OCI-LY7 (cell line): ENCODE results near the gene MAST2. TPM values are rescaled to one million over a fixed set of nuclear protein-coding genes. Genes with fewer than 3 reads are reported as not detected.

ENCODE experiments used
- BruUV-seq: library from RNA; stranded (reverse); fragments of 400-500 nt; replicated peaks from 2 replicates; lab custom pipeline; 2021; lab: Mats Ljungman, UMichigan
- CTCF ChIA-PET: fragments of 300-600 bp; sonication (Branson Sonifier 250); formaldehyde crosslinking; loops from one replicate; lab custom pipeline; 2022; ENCODE audit warnings: antibody characterized with exemption; ENCODE audit not compliant: unreplicated experiment; lab: Charles Lee
- POLR2A ChIA-PET: fragments of 300-600 bp; sonication (Branson Sonifier 250); formaldehyde crosslinking; loops from one replicate; lab custom pipeline; 2022; ENCODE audit warnings: antibody characterized with exemption; lab: Charles Lee
- DNase-seq: peaks from one replicate; pipeline ENCODE4 v3.0.0-alpha.2; 2015; ENCODE audit warnings: low spot score
- H2AFZ ChIP-seq: fragments of 200-600 bp; sonication (generic), shearing (Covaris generic); 2 replicates; pipeline ENCODE4 v1.6.1; 2014; ENCODE audit warnings: mild to moderate bottlenecking, antibody characterized with exemption, low read length, moderate library complexity
- H3K27ac ChIP-seq: fragments of 200-600 bp; sonication (generic); 2 replicates; pipeline ENCODE4 v1.5.1; 2014; ENCODE audit warnings: mixed run types, low read depth, mild to moderate bottlenecking, moderate library complexity, low read length, inconsistent platforms; ENCODE audit not compliant: poor library complexity, severe bottlenecking
- H3K36me3 ChIP-seq: fragments of 200-600 bp; sonication (generic); 2 replicates; pipeline ENCODE4 v1.6.1; 2014; ENCODE audit warnings: mild to moderate bottlenecking, antibody characterized with exemption, low read length, moderate library complexity, mixed read lengths; ENCODE audit not compliant: insufficient read depth
- H3K4me1 ChIP-seq: fragments of 200-600 bp; sonication (generic); 2 replicates; pipeline ENCODE4 v1.5.1; 2014; ENCODE audit warnings: mild to moderate bottlenecking, low read length; ENCODE audit not compliant: insufficient read depth, poor library complexity, severe bottlenecking
- H3K4me2 ChIP-seq: fragments of 200-600 bp; sonication (generic); 2 replicates; pipeline ENCODE4 v1.6.1; 2014; ENCODE audit warnings: mild to moderate bottlenecking, low read length
- H3K4me3 ChIP-seq: fragments of 200-600 bp; sonication (generic); 2 replicates; pipeline ENCODE4 v1.5.1; 2014; ENCODE audit warnings: mild to moderate bottlenecking, low read depth, low read length; ENCODE audit not compliant: poor library complexity, severe bottlenecking
- H3K79me2 ChIP-seq: fragments of 200-600 bp; sonication (generic); 2 replicates; pipeline ENCODE4 v1.6.1; 2016; ENCODE audit warnings: low read depth, mild to moderate bottlenecking, low read length, moderate library complexity, mixed read lengths; ENCODE audit not compliant: insufficient read depth
- H3K9me2 ChIP-seq: fragments of 200-600 bp; sonication (generic); 2 replicates; pipeline ENCODE4 v1.6.1; 2016; ENCODE audit warnings: mild to moderate bottlenecking, low read length, mixed read lengths; ENCODE audit not compliant: insufficient read depth
- H3K9me3 ChIP-seq: fragments of 200-600 bp; sonication (generic); 2 replicates; pipeline ENCODE4 v1.6.1; 2014; ENCODE audit warnings: mild to moderate bottlenecking, mixed run types, low read length, mixed read lengths
- H4K20me1 ChIP-seq: fragments of 200-600 bp; sonication (generic); 2 replicates; pipeline ENCODE4 v1.6.1; 2014; ENCODE audit warnings: mild to moderate bottlenecking, antibody characterized with exemption, low read length, moderate library complexity, mixed read lengths; ENCODE audit not compliant: insufficient read depth
- CTCF ChIP-seq: fragments of 200-600 bp; sonication (generic); conservative IDR thresholded peaks from 2 replicates; pipeline ENCODE4 v1.5.1; 2014; ENCODE audit warnings: mild to moderate bottlenecking, antibody characterized with exemption, low read length, moderate library complexity, mixed read lengths
- EZH2phosphoT487 ChIP-seq: fragments of 200-600 bp; sonication (generic); IDR thresholded peaks from 2 replicates; pipeline ENCODE4 v1.6.1; 2018; ENCODE audit warnings: low read depth, borderline replicate concordance, mild to moderate bottlenecking, mixed run types, antibody characterized with exemption, low read length, moderate library complexity, mixed read lengths
- intact Hi-C: fragments of 100-400 bp; cut with micrococcal nuclease; formaldehyde crosslinking; loops from one replicate; pipeline ENCODE4 v1.10.0; 2022; ENCODE audit not compliant: unreplicated experiment
- total RNA-seq, 2 experiments: library from RNA; depleted of rRNA in 1 of 2; stranded (reverse); fragments of >200 nt in 1 of 2; shearing (Covaris generic) in 1 of 2; gene quantifications; 2 replicates each; pipeline ENCODE4 v1.2.3, GENCODE V29; 2014 to 2022

The MAST2 gene
- total RNA-seq, 2 experiments from 2014 or later, result 32.1 to 67.2 TPM

DNA sequence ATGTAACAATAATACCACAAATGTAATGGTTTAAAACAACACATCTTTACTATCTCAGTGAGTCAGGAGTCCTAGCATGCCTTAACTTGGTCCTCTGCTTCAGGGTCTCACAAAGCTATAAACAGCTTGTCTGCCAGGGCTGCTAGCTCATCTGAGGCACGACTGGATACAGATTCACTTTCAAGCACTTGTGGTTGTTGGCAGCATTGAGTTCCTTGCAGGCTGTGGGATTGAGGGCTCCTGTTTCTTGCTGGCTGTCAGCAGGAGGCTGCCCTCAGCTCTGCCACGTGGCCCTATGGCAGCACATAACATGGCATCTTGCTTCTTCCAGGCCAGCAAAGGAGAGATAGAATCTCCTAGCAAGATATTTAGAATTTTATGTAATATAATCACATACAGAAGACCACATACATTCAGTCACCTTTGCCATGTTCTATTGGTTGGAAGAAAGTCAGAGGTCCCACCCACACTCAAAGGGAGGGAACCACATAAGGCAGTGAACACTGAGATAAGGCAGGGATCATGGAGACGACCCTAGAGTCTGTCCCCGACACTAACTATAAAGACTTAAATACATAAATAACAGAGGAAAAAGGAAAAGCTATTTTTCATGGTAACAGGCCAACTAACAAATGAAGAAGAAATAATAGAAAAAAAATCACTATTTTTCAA lies 34.0 kb upstream of the MAST2 start:
- no peaks in the 10 kb centered on the region for H4K20me1 ChIP-seq
- no peak for TF ChIP-seq CTCF
- TF ChIP-seq EZH2phosphoT487, result no peak
- H3K4me2 ChIP-seq, result no peak overlapping the region
- H3K4me3 ChIP-seq, result no peak overlapping the region
- H3K36me3 ChIP-seq, result no peaks in the 10 kb centered on the region
- H3K9me3 ChIP-seq, result no peaks in the 10 kb centered on the region
- H2AFZ ChIP-seq, result no peak overlapping the region
- no peaks in the 10 kb centered on the region for H3K9me2 ChIP-seq
- DNase-seq, result no peak
- intact Hi-C loops, result no loop called here
- H3K4me1 ChIP-seq, result peaks cover 5% of the 10 kb centered on the region
- POLR2A ChIA-PET, result interaction anchor here (0.7 to 1.5 kb wide), 3 partner anchors 11 to 248 kb away, joined by 3 to 4 read pairs (median 3); partner anchors contain the start of gene PRDX1
- H3K27ac ChIP-seq, result no peak overlapping the region
- CTCF ChIA-PET, result no interaction called here
- no TSS peak for BruUV-seq
- H3K79me2 ChIP-seq, result no peaks in the 10 kb centered on the region

GRCh38 chr1:45772971-45773370 lies 30.4 kb upstream of the MAST2 start:
- H3K79me2 ChIP-seq, result no peaks in the 10 kb centered on the region
- H2AFZ ChIP-seq, result peak overlapping the region; percentile 41; the same call in 1 of the 2 replicates
- TF ChIP-seq EZH2phosphoT487 (no peak), CTCF (no peak)
- no peak overlapping the region for H3K4me3 ChIP-seq
- H3K27ac ChIP-seq, result no peak overlapping the region
- H3K9me3 ChIP-seq, result no peaks in the 10 kb centered on the region
- H3K4me1 ChIP-seq, result no peaks in the 10 kb centered on the region
- H3K4me2 ChIP-seq, result no peak overlapping the region
- no peaks in the 10 kb centered on the region for H4K20me1 ChIP-seq
- no peaks in the 10 kb centered on the region for H3K9me2 ChIP-seq
- BruUV-seq, result no TSS peak
- CTCF ChIA-PET, result no interaction called here
- POLR2A ChIA-PET, result interaction anchor here (0.6 kb wide), 1 partner anchor 144 kb away, joined by 3 read pairs; no protein-coding TSS in a partner anchor
- no peaks in the 10 kb centered on the region for H3K36me3 ChIP-seq
- DNase-seq, result no peak
- intact Hi-C loops, result no loop called here

- H3K36me3 ChIP-seq, result no peaks in the 10 kb centered on the region
- ChIA-PET POLR2A (no interaction called here), CTCF (no interaction called here)
- TF ChIP-seq CTCF (no peak), EZH2phosphoT487 (no peak)
- no peaks in the 10 kb centered on the region for H3K9me2 ChIP-seq
- no peak overlapping the region for H2AFZ ChIP-seq
- no peaks in the 10 kb centered on the region for H4K20me1 ChIP-seq
- H3K27ac ChIP-seq, result no peak overlapping the region
- H3K4me3 ChIP-seq, result no peak overlapping the region
- no peaks in the 10 kb centered on the region for H3K4me1 ChIP-seq
- no peaks in the 10 kb centered on the region for H3K79me2 ChIP-seq
- H3K9me3 ChIP-seq, result no peaks in the 10 kb centered on the region
- intact Hi-C loops, result no loop called here
- no peak for DNase-seq
- no peak overlapping the region for H3K4me2 ChIP-seq
- BruUV-seq, result no TSS peak
These were observed 27.6 kb upstream of the MAST2 start for GRCh38 chr1:45775794-45776193.
